Renal cortical epithelial cell (primary cell): ENCODE measurements around the gene MKKS. TPM values are rescaled to one million over a fixed set of nuclear protein-coding genes. Genes with fewer than 3 reads are reported as not detected.
"Not testable (repeated sequence)": the region's sequence is repeated elsewhere in the genome, so short reads cannot be mapped to it uniquely, and the experiment has no call there.

Experiments
- DNase-seq: peaks from one replicate; pipeline ENCODE4 v3.0.0-alpha.2; 2011; ENCODE audit warnings: low read depth
- total RNA-seq: library from RNA; depleted of rRNA; stranded (reverse); fragments of >200 nt; gene quantifications from 2 replicates; pipeline ENCODE4 v1.2.3, GENCODE V29; 2014

The MKKS gene
- total RNA-seq, 1 donor from 2014 or later, result 25.4 TPM

DNA sequence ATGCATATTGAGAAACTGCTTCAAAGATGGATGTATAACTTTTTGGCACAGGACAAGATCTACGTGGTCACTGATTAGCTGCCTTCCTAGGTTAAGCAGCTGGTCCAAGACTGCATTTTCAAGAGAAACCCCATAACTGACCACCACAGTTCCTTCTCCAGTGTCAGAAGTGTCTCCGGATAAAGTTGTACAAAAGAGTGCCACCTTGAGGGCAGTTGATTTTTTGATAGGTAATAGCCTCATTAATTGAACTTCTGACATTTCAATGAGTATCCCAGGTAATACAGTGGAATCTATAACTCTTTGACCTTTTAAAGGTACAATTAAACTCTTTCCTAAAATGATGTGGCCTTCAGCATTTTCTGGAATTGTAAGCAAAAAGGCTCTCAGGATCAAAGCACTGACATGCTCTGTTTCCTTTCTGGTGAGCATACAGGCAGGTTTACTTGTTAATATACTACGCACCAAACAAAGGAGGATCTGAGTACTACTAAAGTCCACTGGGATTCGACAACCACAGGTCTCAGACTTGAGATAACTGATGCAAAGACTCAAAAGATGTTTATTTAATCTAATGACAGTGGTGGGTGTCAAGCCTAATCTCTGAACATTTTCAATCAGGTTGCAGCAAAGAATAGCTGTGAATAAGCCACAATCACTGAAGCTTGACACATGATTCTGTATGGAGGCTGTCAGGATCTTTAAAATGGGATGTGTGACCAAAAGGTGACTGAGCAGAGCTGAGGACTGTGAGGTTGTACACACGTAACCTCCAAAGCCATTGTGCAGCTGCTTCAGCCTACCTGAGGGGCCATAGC, 21.2 kb downstream of the MKKS start:
- no peak for DNase-seq

DNA sequence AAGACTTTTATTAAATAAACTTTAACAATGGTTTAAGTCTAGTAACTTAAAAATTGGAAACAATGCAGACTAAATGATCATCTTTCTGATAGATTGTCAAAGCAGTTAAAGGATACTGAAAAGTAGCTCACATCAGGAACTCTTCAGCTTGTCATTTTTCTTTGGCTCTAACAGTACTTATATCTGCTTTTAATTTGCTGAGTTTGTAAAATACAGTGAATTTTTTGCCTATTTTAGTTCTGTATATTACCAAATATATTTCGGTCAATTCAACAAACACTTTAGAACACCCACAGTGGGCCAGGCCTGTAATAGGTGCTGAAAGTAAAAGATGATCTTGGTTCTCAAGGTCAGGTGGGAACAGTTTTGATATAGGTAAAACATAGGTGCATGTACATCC, 22.3 kb downstream of the MKKS start:
- no peak for DNase-seq

DNA sequence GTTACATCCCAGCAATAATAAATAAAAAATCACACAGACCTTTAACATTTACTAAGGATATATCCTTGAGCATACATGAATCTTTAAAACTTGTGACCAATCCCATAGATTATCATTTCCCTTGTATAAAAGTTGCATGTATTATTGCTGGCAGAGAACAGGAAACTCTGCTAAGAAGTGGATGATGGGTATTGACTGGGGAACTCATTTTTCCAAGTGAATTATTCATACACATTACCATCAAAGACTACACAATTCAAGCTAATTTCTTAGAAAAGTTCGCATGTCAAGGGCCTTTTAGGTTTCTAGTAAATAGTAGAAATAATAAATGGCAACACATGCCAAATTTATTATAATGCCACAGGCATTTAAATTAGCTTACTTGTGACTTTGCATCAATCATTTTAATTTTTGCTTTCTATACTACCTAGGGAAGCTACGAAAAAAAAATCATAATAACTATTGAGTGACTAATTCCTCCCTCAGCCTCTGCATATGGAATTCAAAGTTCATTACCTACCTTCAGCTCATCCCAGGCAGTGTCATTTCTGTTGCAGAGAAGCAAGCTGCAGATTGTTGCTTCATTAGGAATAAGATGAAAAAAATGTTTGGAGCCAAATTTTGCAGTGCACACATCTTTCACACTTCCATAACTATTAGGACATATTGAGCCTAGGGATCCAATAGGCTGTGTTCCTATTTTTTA, 25.8 kb downstream of the MKKS start:
- no peak for DNase-seq

DNA sequence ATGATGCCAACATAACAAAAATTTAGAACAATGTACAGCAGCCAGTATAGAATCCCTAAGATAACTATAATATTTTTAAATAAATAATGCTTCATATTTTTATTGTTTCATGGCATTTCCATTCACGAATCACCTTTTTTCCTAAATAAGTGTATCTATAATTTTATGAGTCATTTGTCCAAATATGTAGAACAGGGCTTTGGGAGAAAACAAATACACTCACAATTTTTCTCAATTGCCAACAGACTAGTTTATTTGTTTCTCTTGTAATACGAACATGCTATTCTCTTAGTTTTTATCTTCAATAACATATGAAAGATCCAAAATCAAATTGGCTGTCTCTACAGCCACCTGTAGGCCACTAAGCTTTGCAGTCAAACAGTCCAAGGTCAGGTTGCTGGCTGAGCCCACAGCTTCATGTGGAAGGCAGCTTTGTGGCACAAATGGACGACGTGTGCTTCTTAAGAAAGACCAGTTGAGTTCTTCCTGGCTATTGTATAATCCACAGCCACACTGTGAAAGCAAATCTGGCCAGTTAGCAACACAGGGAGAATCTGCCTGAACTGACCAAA, 29.0 kb downstream of the MKKS start:
- DNase-seq, result no peak

DNA sequence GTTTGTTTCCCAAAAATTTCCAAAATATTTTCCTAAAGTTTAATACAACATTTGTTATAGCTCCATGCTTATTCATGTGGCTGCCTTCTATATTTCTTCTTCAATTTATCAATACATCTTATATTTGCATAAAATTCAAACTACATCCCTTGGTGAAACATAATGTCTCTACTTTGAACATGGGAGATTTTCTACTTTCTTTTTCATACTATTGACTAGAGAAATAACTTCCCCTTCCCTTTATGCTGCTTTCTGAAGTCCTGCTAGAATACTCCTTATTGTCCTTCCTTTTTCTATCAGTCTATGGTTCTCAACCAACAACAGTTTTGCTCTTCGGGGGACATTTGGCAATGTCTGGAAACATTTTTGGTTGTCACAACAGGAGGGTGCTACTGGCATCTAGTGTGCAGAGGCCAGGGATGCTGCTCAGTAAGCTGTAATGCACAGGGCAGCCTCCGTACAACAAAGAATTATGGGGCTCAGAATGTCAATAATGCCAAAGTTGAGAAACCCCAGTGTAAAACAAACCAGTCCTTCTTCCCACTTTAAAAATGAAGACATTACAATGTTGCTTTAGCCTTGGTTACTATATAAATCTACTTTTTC, 29.9 kb downstream of the MKKS start:
- no peak for DNase-seq

DNA sequence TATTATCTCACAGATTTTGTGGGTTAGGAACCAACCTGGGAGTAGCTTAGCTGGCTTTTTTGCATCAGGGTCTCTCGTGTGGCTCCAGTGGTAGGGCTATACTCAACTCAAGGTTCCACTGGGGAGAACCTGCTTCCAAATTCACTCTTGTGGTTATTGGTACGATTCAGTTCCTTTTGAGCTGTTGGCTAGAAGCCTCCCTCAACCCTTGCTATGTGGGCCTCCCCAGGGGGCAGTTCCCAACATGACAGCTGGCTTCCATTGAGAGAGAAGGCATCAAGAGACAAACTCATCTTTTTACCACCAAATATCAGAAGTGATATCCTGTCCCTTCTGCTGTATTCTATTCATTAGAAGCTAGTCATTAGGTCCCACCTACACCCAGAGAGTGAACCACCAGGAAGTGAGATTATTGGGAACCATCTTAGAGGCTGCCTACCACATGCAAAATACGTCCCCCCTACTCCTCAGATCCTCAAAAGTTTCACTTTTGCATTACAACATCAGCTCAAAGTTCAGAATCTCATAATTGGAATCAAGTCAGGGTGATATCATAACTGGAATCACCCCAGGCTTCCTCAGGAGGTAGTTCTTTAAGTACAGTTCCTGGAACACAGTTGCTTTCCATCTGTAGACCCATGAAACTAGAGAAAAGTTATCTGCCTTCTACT, 30.9 kb downstream of the MKKS start:
- no peak for DNase-seq

DNA sequence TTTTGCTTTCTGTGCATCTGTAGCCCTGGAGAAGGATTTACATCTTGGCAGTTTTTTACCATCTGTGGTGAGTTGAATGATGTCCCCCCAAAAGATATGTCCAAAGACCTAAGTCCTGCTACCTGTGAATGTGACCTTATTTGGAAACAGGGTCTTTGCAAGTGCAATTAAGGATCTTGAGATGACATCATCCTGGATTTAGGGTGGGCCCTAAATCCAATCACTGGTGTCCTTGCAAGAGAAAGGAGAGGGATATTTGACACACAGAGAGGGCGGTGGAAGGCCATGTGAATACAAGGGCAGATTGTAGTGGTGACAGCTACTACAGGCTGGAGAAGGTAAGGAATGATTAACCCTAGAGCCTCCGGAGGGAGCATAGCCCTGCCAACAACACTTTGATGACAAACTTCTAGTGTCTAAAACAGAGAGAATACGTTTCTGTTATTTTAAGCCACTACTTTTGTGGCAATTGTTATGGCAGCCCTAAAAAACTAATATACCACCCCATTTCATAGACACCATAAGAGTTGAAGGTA, 35.1 kb downstream of the MKKS start:
- DNase-seq, result no peak

DNA sequence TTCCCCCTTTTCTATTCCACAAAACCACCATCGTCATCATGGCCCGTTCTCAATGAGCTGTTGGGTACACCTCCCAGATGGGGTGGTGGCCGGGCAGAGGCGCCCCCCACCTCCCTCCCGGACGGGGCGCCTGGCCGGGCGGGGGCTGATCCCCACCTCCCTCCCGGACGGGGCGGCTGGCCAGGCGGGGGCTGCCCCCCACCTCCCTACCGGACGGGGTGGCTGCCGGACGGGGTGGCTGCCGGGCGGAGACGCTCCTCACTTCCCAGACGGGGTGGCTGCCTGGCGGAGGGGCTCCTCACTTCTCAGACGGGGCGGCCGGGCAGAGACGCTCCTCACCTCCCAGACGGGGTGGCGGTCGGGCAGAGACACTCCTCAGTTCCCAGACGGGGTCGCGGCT, 39.3 kb downstream of the MKKS start:
- DNase-seq, result not testable (repeated sequence)

DNA sequence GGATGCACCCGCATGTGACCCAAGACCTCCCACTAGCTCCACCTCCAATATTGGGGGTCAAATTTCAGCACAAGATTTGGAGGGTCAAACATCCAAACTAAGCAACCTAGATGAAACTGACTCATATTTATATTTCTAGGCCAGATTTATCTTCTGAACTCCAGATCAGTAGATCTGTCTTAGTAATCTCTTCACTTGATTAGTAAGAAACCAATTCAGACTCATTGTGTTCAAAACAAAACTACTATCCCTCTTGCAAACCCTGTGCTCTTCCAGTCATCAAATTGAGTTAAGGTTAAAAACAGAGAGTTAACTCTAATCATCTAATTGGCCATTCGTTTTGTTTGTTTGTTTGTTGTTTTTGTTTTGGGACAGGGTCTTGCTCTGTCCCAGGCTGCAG, 43.3 kb downstream of the MKKS start:
- no peak for DNase-seq

DNA sequence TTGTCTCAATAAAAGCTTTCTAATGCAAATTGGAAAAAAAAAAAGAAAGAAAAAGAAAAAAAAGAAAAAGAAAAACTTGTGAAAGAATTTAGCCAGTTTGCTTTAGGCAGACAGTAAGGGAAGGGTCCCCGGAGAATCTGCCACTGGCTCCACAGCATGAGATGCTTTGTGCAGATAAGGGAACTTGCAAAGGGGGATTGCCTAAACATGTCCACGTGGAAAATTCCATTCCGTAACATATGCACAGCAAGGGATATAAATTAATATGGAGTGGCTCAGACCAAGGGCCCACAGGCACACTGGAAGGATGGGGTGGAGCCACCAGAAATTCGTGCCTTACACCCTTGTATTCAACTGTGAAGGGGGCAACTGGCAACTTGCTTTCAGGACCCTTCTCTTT, 45.4 kb downstream of the MKKS start:
- DNase-seq, result no peak

DNA sequence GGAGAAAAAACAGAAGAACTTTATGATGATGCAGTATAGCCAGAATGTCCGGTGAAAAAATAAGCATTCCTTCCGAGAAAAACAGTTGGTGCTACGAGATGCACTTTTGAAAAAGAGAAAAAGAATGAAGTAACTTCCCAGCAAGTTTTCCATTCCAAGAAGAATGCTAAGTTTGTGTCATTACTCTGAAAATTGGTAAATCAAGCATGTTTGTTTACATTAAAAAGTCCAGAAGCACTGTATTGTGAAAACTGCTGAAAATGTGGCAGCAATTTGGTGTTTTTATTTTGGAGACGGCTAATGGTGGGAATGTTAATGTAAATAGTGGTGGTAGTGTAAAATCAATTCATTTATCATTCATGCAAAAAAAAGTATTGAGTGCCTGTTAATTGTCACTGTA, 46.3 kb downstream of the MKKS start:
- no peak for DNase-seq

DNA sequence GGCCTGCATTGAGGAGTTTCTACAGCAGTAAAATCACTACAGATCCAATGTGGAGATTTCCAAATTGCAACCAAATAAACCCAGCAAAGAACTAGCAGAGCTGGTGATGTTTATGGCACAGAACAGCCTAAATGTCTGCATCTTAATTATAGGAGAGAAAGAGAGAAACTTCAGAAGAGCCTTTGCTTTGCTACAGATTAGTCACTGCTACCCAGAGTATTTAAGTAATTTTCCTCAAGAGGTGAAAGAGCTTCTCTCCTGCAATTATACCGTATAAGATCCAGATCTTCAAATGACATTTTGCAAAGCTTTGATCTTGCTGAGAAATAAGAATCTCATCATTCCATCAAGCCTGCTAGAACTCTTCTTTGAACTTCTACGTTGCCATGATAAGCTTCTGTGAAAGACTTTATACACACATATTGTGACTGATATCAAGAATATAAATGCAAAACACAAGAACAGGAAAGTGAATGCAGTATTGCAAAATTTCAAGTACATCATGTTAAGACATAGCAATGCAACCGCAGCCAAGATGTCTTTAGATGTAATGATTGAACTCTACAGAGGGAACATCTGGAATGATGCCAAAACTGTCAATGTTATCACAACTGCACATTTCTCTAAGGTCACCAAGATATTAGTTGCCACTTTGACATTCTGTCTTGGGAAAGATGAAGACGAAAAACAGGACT, 48.0 kb downstream of the MKKS start:
- no peak for DNase-seq

DNA sequence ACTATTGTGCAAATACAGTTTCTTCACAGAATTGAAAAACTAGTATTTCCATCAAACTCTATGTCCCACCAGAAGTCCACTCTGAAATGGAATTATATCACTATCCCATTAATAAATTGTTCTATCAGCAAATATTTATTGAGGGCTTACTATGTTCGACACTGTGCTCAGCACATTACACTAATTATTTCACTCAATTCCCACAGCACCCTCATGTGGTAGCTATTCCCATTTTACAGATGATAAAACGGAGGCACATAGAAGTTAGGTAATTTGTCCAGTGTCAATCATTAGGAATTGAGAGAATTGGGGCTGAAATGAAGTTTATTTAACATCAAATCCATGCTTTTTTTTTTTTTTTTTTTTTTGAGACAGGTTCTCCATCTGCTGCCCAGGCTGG, 52.5 kb downstream of the MKKS start:
- DNase-seq, result no peak

DNA sequence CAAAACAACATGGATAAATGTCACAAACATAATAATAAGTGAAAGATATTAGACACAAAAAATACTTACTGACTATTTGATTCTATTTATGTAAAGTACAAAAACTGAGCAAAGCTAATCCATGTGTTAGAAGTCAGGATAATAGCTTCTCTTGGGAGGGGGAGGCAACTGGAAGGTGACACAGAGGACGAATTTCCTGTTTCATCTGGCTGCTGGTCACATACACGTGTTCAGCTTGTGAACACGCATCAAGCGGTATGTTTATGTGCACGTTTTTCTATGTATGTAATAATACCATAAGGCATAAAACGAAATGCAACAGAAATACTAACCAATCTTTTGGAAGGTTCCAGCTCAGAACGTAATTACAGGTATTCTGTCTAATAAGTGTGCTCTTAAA, 54.3 kb downstream of the MKKS start:
- DNase-seq, result no peak

DNA sequence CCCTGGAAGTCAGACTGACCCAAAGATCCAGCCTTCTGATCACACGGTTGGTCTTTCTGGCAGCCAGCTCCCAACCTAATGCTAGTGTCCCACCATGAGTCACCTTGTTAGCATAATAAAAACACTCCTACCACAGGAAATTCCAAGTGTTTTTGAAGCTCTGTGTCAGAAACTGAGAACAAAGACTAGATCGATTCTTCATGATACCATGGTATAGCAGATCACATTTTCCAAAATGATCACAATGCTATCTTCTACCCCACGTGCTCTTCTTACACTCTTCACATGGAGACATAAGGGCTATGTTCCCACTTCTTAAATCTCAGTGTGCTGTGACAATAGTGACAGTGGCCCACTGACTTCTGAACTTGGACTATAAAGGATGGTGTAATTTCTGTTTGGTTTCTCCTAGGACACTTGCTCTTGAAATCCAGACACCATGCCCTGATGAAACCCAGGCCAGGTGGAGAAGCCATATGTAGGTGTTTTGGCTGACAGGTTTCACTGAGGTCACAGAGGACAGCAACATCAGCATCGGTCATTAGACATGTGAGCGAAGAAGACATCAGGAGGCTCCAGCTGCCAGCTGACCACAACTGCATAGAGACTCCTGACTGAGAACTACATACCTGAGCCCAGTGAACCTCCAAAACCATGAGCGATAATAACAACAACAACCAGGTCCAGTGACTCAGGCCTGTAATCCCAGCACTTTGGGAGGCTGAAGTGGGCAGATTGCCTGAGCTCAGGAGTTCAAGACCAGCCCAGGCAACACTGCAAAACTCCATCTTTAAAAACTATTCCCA, 57.5 kb downstream of the MKKS start:
- DNase-seq, result peak; percentile 77

DNA sequence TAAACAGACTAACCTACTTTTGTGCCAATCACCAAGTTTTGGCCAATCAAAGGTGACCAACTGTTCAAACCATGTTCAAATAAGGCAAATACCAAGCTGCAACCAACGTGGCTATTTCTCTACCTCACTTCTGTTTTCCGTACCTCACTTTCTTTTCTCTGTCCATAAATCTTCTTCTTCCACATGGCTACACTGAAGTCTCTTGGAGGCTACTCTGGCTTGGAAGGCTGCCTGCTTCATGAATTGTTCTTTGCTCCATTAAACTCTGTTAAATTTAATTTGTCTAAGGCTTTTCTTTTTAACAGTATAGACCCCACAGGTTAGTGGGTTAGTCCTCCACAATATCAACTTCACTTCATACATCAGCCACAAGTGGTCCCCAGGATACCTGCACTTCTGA, 58.8 kb downstream of the MKKS start:
- DNase-seq, result no peak

DNA sequence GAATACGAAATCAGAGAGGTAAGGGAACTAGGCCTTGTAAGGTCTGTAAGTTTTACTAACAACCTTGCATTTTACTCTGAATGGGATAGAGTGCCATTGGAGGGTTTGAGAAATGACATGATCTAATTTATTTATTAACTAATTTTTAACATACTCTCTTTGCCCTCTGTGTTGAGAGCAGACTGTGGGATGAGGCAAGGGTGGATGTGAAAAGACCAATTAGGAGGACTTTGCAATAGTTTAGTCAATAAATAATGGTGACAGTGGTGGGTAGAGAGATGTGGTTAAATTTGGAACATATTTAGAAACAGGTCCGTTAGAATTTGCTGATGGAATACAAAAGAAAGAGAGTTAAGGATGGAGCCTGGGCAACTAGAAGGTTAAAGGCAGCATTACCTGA, 60.0 kb downstream of the MKKS start:
- DNase-seq, result no peak

DNA sequence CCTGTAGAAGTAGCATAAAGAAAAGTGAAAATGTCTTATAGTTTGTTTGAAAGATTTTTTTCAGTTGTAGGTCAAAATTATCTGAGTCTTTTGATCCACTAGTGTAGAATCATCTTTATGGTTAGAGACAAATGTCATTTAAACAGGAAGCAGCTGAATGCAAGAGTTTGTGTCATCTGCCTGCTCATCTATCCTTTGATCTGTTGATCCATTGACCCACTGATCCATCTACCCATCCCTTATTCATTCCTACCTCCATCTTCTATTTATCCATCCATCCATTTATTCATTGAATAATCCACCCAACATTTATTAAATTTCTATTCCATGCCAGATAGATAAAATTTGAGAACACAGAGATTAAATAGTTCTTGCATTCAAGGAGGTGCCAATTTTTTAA, 62.6 kb downstream of the MKKS start:
- no peak for DNase-seq

DNA sequence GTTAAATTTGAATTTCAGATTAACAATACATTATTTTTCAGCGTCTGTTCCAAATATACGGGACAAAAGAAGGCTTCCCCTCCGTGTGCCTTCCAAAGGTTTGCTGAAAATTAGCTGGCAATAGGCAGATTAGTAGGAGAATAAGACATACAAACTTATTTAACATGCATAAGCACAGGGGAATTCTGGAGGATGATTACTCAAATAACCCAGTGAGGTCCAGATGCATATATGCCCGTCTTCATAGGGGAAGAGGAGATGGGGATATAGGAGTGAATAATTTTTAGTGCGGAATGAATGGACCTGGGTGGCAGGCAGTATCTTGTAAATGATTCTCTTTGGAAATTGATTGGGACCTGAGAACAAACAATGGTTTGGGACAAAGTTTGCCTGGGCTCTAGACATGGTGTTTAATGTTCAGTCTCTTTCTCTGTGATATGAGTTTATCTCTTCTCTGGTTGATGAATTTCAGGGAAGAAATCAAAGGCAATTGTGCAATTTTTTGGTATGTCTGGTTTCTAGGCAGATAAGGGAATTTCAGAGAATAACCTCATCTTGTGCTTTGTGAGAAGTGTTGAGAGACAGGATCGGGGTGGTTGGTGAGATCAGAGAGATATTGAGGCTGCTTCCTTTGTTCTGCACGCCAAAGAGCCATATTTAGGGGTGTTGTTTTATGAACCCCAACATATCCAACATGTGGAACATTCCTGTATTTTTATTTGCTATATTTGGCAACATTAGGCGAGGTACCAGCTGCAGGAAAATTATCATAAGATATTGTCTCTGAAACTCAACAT, 63.7 kb downstream of the MKKS start:
- DNase-seq, result peak; percentile 31

DNA sequence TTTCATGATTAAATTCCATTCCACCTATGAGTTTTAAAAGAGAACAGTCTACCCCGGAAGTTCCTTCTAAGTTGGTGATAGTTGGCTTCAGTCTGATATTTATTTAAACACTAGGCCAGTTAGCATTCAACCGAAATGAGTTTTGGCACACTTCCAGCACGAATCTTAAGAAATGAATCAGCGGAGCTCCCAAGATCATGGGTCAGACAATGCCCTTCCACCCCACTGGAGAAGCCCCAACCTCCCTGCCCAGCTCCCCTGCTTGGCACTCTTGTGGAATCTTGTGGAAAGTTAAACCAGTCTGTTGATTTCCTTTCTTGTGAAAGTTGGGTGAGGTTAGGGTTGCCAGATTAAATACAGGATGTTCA, 64.3 kb downstream of the MKKS start:
- peak; percentile 89 for DNase-seq
